Stimulated activated CD8-positive, alpha-beta memory T cell treated with anti-CD3 and anti-CD28 coated beads, Interleukin-15, amount 100 ng/mL, for 24 hours (primary cell): Measurements from ENCODE around the gene VANGL2.

ENCODE experiments used
- DNase-seq: peaks from one replicate; pipeline ENCODE4 v3.0.0-alpha.2; 2020; ENCODE audit warnings: low read depth

Gene VANGL2

GRCh38 chr1:160400223-160400645 lies at the start of gene VANGL2:
Gene VANGL2 (plus strand): TSS chr1:160400564. CDS start chr1:160415838, 15,274 bp downstream.
- peak; percentile 21 for DNase-seq

DNA sequence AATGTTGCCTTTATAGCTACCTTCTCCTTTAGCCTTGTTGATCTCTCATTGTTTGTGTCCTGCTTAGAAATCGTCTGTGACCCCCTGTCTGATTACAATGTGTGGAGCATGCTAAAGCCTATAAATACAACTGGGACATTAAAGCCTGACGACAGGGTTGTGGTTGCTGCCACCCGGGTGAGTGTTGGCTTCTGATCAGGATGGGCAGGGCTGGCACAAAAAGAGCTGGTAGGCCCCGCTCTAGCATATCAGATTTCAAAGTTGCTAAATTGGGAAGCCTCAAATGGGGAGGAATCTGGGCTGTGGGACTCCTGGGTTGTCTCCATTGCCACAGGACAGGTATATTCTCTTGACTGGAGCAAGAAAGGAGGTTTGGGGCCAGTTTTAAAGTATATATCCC lies 48.7 kb upstream of the VANGL2 start:
- DNase-seq: no peak

GRCh38 chr1:160352555-160352954 lies 47.8 kb upstream of the VANGL2 start:
- DNase-seq: no peak

- DNase-seq: no peak
Measured at GRCh38 chr1:160353223-160353622, 47.1 kb upstream of the VANGL2 start.

GRCh38 chr1:160354388-160354985 lies 45.9 kb upstream of the VANGL2 start:
- DNase-seq: no peak

GRCh38 chr1:160357286-160358002 lies 42.9 kb upstream of the VANGL2 start:
- DNase-seq: no peak

GRCh38 chr1:160358073-160358472 lies 42.3 kb upstream of the VANGL2 start:
- DNase-seq: no peak

- DNase-seq: no peak
Measured at GRCh38 chr1:160359559-160360226, 40.7 kb upstream of the VANGL2 start.

DNA sequence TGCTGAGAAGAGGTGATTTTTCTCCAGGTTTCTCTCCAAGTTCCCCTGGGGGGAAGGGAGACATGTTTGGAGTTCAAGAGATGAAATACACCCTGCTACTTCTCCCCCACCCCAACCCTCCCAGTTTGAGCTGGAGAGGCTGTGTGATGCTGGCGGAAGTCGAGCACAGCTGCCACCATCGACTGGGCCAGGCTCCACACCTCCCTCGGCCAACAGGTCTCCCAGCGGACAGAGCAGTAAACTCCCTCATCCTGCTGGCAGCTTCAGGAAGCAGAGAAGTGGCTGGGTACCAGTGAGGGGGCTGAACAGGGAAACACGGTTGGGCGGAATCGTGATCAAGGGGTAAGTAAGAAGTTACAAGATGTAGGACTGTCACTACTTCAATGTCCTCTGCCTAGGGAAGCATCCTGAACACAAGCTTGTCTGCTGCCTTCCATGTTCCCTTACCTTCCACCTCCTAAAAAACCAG lies 40.1 kb upstream of the VANGL2 start:
- no peak for DNase-seq

GRCh38 chr1:160361199-160361598 lies 39.2 kb upstream of the VANGL2 start:
- no peak for DNase-seq

- no peak for DNase-seq
Measured at GRCh38 chr1:160361814-160362167, 38.6 kb upstream of the VANGL2 start.

- DNase-seq: no peak
Measured at GRCh38 chr1:160362168-160362957, 38.0 kb upstream of the VANGL2 start.

DNA sequence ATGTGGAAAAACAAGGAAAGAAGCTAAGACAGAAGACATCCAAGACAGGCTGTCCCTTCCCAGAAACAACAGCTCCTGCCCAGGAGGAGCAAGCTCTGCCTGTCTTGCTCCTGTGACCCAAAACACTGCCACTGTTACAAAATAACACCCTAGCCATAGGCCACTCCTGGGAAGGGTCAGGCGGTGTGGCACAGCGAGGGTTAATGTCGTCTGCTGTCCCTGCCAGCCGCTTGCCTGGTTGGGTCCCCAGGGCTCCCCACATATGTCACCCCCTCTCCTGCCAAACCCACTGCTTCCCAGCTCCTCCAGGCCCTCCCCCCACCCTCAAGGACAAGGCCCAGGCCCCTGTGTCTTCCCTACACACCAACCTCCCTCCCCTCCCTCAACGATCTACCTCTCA lies 37.4 kb upstream of the VANGL2 start:
- DNase-seq: no peak

DNA sequence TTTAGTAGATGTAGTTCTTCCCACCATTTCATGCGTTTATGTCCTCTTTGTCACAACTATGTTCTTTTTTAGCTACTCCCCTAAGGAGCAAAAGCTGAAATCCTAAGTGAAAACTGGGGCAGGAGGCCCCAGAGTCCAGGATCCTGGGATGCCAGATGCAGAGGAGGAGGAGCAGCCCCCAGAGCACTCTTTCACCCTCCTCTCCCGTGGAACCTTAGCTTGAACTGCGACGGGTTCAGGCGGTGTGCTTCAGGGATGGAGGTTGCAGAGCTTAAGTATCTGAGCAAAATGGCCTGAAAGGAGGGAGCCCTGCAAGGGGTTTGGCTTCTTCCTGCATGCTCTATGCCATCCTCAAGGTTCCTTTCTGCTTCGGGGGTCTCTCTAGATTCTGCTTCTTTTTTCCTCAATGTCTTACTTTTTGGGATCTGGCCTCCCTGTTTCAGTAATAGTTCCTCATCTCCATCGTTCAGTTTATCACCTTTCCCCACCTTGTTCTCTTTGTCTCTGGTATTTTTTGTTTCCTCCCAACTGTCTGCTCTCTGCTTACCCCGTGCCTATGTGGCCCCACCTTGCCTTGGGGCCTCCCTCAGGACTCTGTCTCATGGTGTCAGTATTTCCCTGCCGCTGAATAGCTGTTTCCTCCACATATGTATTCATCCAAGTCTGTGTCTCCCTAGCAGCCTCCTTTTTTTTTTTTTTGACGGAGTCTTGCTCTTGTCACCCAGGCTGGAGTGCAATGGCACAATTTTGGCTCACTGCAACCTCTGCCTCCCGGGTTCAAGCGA lies 36.2 kb upstream of the VANGL2 start:
- no peak for DNase-seq

DNA sequence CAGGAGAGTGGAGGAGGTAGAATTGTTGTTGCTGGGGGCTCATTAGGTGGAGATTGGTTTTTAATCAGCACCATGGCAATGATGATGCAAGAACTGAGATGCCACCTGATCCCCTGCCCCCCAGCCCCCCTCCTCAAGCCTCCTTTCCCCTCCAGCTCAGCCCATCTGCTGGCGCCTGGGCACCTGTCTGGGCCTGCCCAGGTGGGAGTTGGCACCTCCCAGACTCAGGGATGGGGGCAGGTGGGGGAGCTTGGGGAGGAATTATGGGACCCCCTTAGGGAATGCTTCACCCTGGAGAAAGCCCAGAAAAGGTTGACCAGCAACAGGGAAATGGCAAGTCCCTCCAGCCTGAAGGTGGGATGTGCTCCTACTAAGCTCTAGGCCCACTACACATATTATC lies 35.0 kb upstream of the VANGL2 start:
- no peak for DNase-seq

GRCh38 chr1:160366731-160367515 lies 33.4 kb upstream of the VANGL2 start, which contains the start of gene NHLH1:
Gene NHLH1 (plus strand): TSS chr1:160367071. CDS start chr1:160370732, 3,661 bp downstream.
- DNase-seq: no peak

GRCh38 chr1:160367516-160367900 lies 32.9 kb upstream of the VANGL2 start:
- no peak for DNase-seq

- DNase-seq: no peak
Measured at GRCh38 chr1:160367934-160368923, 32.1 kb upstream of the VANGL2 start.

DNA sequence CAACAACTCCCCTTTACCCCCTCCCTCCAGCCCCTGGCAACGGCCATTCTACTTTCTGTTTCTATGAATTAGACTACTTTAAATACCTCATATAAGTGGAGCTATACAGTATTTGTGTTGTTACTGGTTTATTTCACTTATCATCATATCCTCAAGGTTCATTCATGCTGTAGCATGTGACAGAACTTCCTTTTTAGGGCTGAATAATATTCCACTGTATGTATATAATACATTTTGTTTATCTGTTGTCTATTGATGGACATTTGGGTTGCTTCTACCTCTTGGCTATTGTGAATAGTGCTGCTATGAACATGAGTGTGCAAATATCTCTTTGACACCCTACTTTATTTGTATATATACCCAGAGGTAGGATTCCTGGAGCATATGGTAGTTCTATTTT lies 31.3 kb upstream of the VANGL2 start:
- DNase-seq: no peak
